Bronchial epithelial cell (primary cell): ENCODE results near the gene TENM4. TPM values are rescaled to one million over a fixed set of nuclear protein-coding genes. Genes with fewer than 3 reads are reported as not detected.
A peak's percentile ranks its signal among the peaks of the same experiment; 100 is the strongest.

Source experiments
- DNase-seq: peaks from one replicate; pipeline ENCODE4 v3.0.0-alpha.2; 2010; ENCODE audit warnings: low read depth
- FAIRE-seq: peaks from 2 replicates; lab custom pipeline; 2011; peaks lifted over from hg19 to GRCh38; lab: Jason Lieb, UNC
- H3K27me3 ChIP-seq: 2 replicates; pipeline ENCODE4 v1.5.1; 2011; ENCODE audit warnings: low read length; ENCODE audit not compliant: control insufficient read depth, insufficient read depth
- H3K36me3 ChIP-seq: 2 replicates; pipeline ENCODE4 v1.5.1; 2011; ENCODE audit warnings: low read length; ENCODE audit not compliant: control insufficient read depth, insufficient read depth
- H3K4me3 ChIP-seq: 2 replicates; pipeline ENCODE4 v1.5.1; 2011; ENCODE audit warnings: mild to moderate bottlenecking, low read depth, low read length, control low read depth
- CTCF ChIP-seq: IDR thresholded peaks from 2 replicates; pipeline ENCODE4 v1.5.1; 2011; ENCODE audit warnings: mild to moderate bottlenecking, moderate library complexity, low read length, control low read depth, inconsistent platforms; ENCODE audit not compliant: insufficient read depth, severe bottlenecking
- total RNA-seq: library from RNA; depleted of rRNA; stranded (reverse); fragments of >200 nt; gene quantifications from 2 replicates; pipeline ENCODE4 v1.2.1, GENCODE V29; 2014

The TENM4 gene
- total RNA-seq, 1 donor from 2014 or later = 6.1 TPM

GRCh38 chr11:78789375-78789774 is 651.5 kb downstream of the TENM4 start:
- no peak for TF ChIP-seq CTCF
- FAIRE-seq (no peak), DNase-seq (no peak)
- H3K36me3 ChIP-seq = no peaks in the 10 kb centered on the region
- no peak overlapping the region for H3K4me3 ChIP-seq
- H3K27me3 ChIP-seq = no peaks in the 10 kb centered on the region

- TF ChIP-seq CTCF = no peak
- no peak overlapping the region for H3K4me3 ChIP-seq
- no peaks in the 10 kb centered on the region for H3K36me3 ChIP-seq
- DNase-seq (no peak), FAIRE-seq (peak; percentile 36)
- no peaks in the 10 kb centered on the region for H3K27me3 ChIP-seq
These were observed 652.3 kb downstream of the TENM4 start for GRCh38 chr11:78788533-78788932.

GRCh38 chr11:78787696-78788095 is 653.1 kb downstream of the TENM4 start:
- FAIRE-seq (no peak), DNase-seq (no peak)

GRCh38 chr11:78786746-78787145 is 654.1 kb downstream of the TENM4 start:
- no peak for TF ChIP-seq CTCF
- FAIRE-seq (no peak), DNase-seq (no peak)
- Histone ChIP-seq H3K27me3 (no peaks in the 10 kb centered on the region), H3K36me3 (no peaks in the 10 kb centered on the region), H3K4me3 (no peak overlapping the region)

More at GRCh38 chr11:78787696-78788095, 653.1 kb downstream of the TENM4 start:
- Histone ChIP-seq H3K36me3 (no peaks in the 10 kb centered on the region), H3K4me3 (no peak overlapping the region), H3K27me3 (no peaks in the 10 kb centered on the region)
- no peak for TF ChIP-seq CTCF

GRCh38 chr11:78786086-78786485 is 654.7 kb downstream of the TENM4 start:
- FAIRE-seq (no peak), DNase-seq (no peak)
- no peaks in the 10 kb centered on the region for H3K27me3 ChIP-seq
- H3K4me3 ChIP-seq = no peak overlapping the region
- TF ChIP-seq CTCF = no peak
- no peaks in the 10 kb centered on the region for H3K36me3 ChIP-seq
